HEK293 (cell line): ENCODE results near the gene BRMS1L.
A peak's percentile ranks its signal among the peaks of the same experiment; 100 is the strongest.

Experiments
- CTCF ChIA-PET: fragments of 350-600 bp; formaldehyde crosslinking; extraction: SDS; loops from one replicate; lab custom pipeline; 2021; ENCODE audit warnings: antibody characterized with exemption; lab: Yijun Ruan, JAX
- POLR2A ChIA-PET: fragments of 300-600 bp; formaldehyde crosslinking; extraction: SDS; loops from one replicate; lab custom pipeline; 2020; ENCODE audit warnings: antibody characterized with exemption, inconsistent platforms; lab: Yijun Ruan, JAX
- H3K27ac ChIP-seq: fragments of 200-500 bp; sonication (Bioruptor generic); 2 replicates; pipeline ENCODE4 v1.5.1; 2014; ENCODE audit warnings: low read depth, low read length, control low read depth, inconsistent platforms; ENCODE audit errors: extremely low read depth
- H3K36me3 ChIP-seq, 2 experiments: fragments of 200-500 bp in 1 of 2; sonication (Bioruptor generic) in 1 of 2; 1 replicate in 1 of 2; 2 replicates in 1 of 2; pipeline ENCODE4 v1.5.1; 2014 to 2017; ENCODE audit warnings: inconsistent platforms in 2 of 2, low read length in 2 of 2; ENCODE audit not compliant: control insufficient read depth in 2 of 2, insufficient read depth in 1 of 2
- H3K4me1 ChIP-seq: fragments of 200-500 bp; sonication (Bioruptor generic); 2 replicates; pipeline ENCODE4 v1.5.1; 2014; ENCODE audit warnings: mild to moderate bottlenecking, low read length, inconsistent platforms; ENCODE audit not compliant: control insufficient read depth, insufficient read depth
- H3K4me3 ChIP-seq: 2 replicates; pipeline ENCODE4 v1.5.1; 2011; ENCODE audit warnings: low read depth, mild to moderate bottlenecking, control low read depth, low read length, moderate library complexity
- H3K9me3 ChIP-seq: fragments of 200-500 bp; sonication (Bioruptor generic); 2 replicates; pipeline ENCODE4 v1.5.1; 2014; ENCODE audit warnings: low read depth, low read length, inconsistent platforms; ENCODE audit not compliant: control insufficient read depth, insufficient read depth
- ATF2 ChIP-seq: fragments of 450-650 bp; formaldehyde crosslinking; IDR thresholded peaks from 2 replicates; pipeline ENCODE4 v1.5.1; 2016; ENCODE audit warnings: missing biosample characterization, missing genetic modification characterization, low read depth
- BCL11B ChIP-seq: fragments of 450-650 bp; formaldehyde crosslinking; IDR thresholded peaks from 2 replicates; pipeline ENCODE4 v1.5.1; 2016; ENCODE audit warnings: low read depth, missing biosample characterization, missing genetic modification characterization
- HOXA7 ChIP-seq: sonication (generic); formaldehyde crosslinking; IDR thresholded peaks from 2 replicates; pipeline ENCODE4 v1.8.1; 2022; ENCODE audit warnings: missing genetic modification reagents, borderline replicate concordance
- HOXD13 ChIP-seq: sonication (generic); formaldehyde crosslinking; IDR thresholded peaks from 2 replicates; pipeline ENCODE4 v1.8.0; 2022; ENCODE audit warnings: missing genetic modification reagents, borderline replicate concordance
- KLF1 ChIP-seq: fragments of 450-650 bp; formaldehyde crosslinking; IDR thresholded peaks from 2 replicates; pipeline ENCODE4 v1.5.1; 2016; ENCODE audit warnings: missing biosample characterization, missing genetic modification characterization
- KLF16 ChIP-seq: fragments of 450-650 bp; formaldehyde crosslinking; IDR thresholded peaks from 2 replicates; pipeline ENCODE4 v1.5.1; 2017; ENCODE audit warnings: missing biosample characterization, missing genetic modification characterization
- PRDM1 ChIP-seq: fragments of 450-650 bp; formaldehyde crosslinking; IDR thresholded peaks from 2 replicates; pipeline ENCODE4; 2016; ENCODE audit warnings: missing biosample characterization, missing genetic modification characterization
- REST ChIP-seq: fragments of 450-650 bp; formaldehyde crosslinking; IDR thresholded peaks from 2 replicates; pipeline ENCODE4 v1.5.1; 2016; ENCODE audit warnings: missing biosample characterization, missing genetic modification characterization
- TSHZ1 ChIP-seq: fragments of 450-650 bp; formaldehyde crosslinking; IDR thresholded peaks from 2 replicates; pipeline ENCODE4 v1.5.1; 2016; ENCODE audit warnings: missing biosample characterization, missing genetic modification characterization, borderline replicate concordance
- YY2 ChIP-seq: fragments of 450-650 bp; formaldehyde crosslinking; IDR thresholded peaks from 2 replicates; pipeline ENCODE4 v1.5.1; 2016; ENCODE audit warnings: missing biosample characterization, missing genetic modification characterization
- ZBTB17 ChIP-seq: fragments of 450-650 bp; formaldehyde crosslinking; IDR thresholded peaks from 2 replicates; pipeline ENCODE4 v1.5.1; 2016; ENCODE audit warnings: missing biosample characterization, missing genetic modification characterization
- ZNF121 ChIP-seq: fragments of 450-650 bp; formaldehyde crosslinking; IDR thresholded peaks from 2 replicates; pipeline ENCODE4 v1.5.1; 2016; ENCODE audit warnings: missing biosample characterization, missing genetic modification characterization
- ZNF2 ChIP-seq: fragments of 450-650 bp; formaldehyde crosslinking; IDR thresholded peaks from 2 replicates; pipeline ENCODE4 v1.5.1; 2016; ENCODE audit warnings: missing biosample characterization, missing genetic modification characterization
- ZNF24 ChIP-seq: fragments of 450-650 bp; formaldehyde crosslinking; IDR thresholded peaks from 2 replicates; pipeline ENCODE4 v1.5.1; 2016; ENCODE audit warnings: missing biosample characterization, missing genetic modification characterization
- ZNF518A ChIP-seq: fragments of 450-650 bp; formaldehyde crosslinking; conservative IDR thresholded peaks from 2 replicates; pipeline ENCODE4 v1.5.1; 2016; ENCODE audit warnings: low read depth, missing biosample characterization, missing genetic modification characterization
- ZNF561 ChIP-seq: fragments of 450-650 bp; IDR thresholded peaks from 2 replicates; pipeline ENCODE4 v1.5.1; 2018; ENCODE audit warnings: missing biosample characterization, missing genetic modification characterization, borderline replicate concordance
- ZNF600 ChIP-seq: fragments of 450-650 bp; formaldehyde crosslinking; IDR thresholded peaks from 2 replicates; pipeline ENCODE4 v1.5.1; 2016; ENCODE audit warnings: missing biosample characterization, missing genetic modification characterization
- ZNF621 ChIP-seq: fragments of 450-650 bp; formaldehyde crosslinking; IDR thresholded peaks from 2 replicates; pipeline ENCODE4 v1.5.1; 2017; ENCODE audit warnings: missing biosample characterization, missing genetic modification characterization
- ZNF624 ChIP-seq: fragments of 450-650 bp; formaldehyde crosslinking; IDR thresholded peaks from 2 replicates; pipeline ENCODE4 v1.5.1; 2017; ENCODE audit warnings: missing biosample characterization, missing genetic modification characterization
- ZNF658 ChIP-seq: fragments of 450-650 bp; formaldehyde crosslinking; IDR thresholded peaks from 2 replicates; pipeline ENCODE4; 2016; ENCODE audit warnings: missing biosample characterization, missing genetic modification characterization
- ZNF677 ChIP-seq: fragments of 450-650 bp; IDR thresholded peaks from 2 replicates; pipeline ENCODE4 v1.5.0; 2018; ENCODE audit warnings: missing biosample characterization, mild to moderate bottlenecking, missing genetic modification characterization, moderate library complexity

The BRMS1L gene

GRCh38 chr14:35826218-35826951 lies at the start of gene BRMS1L:
Gene BRMS1L (plus strand): TSS chr14:35826338. CDS start chr14:35826517, 179 bp downstream.
- Histone ChIP-seq H3K36me3 (peaks cover 0 to 2% of the 10 kb centered on the region in 2 experiments; a peak in 2 of 3 replicates), H3K4me1 (peaks cover 2% of the 10 kb centered on the region; the same call in 1 of the 2 replicates), H3K9me3 (no peaks in the 10 kb centered on the region), H3K4me3 (peak within 1 kb of the TSS; percentile 92), H3K27ac (peak within 1 kb of the TSS; percentile 97)
- ChIA-PET CTCF (interaction anchor here (0.7 to 1.2 kb wide), 5 partner anchors 10 to 1106 kb away, joined by 3 to 5 read pairs (median 4); no protein-coding TSS in a partner anchor), POLR2A (interaction anchor here (0.5 to 2.0 kb wide), 30 partner anchors 8 to 844 kb away, joined by 3 to 25 read pairs (median 4); partner anchors contain the start of genes FAM177A1, NFKBIA, PPP2R3C and PSMA6)
- TF ChIP-seq ZNF621 (tag by site-specific recombination), result no peak
- no peak for TF ChIP-seq ZNF658 (tag by site-specific recombination)
- peak; percentile 93 for TF ChIP-seq ZNF561 (tag by site-specific recombination)
- TF ChIP-seq PRDM1 (tag by site-specific recombination), result no peak
- peak; percentile 87 for TF ChIP-seq ZNF600 (tag by site-specific recombination)
- peak; percentile 67; the same call in 1 of the 2 replicates for TF ChIP-seq TSHZ1
- TF ChIP-seq REST (tag by site-specific recombination), result peak; percentile 77
- TF ChIP-seq ZNF624, result 0 out of 2 replicates have a peak, but pooled peaks have one; percentile 42
- TF ChIP-seq HOXA7 (CRISPR knock-in tag), result no peak
- TF ChIP-seq KLF16 (tag by site-specific recombination), result peak; percentile 96
- no peak for TF ChIP-seq BCL11B
- 0 out of 2 replicates have a peak, but pooled peaks have one; percentile 36 for TF ChIP-seq ZNF518A (tag by site-specific recombination)
- peak; percentile 85 for TF ChIP-seq ZBTB17 (tag by site-specific recombination)
- peak; percentile 93 for TF ChIP-seq ZNF24 (tag by site-specific recombination)
- TF ChIP-seq ZNF121 (tag by site-specific recombination), result no peak
- TF ChIP-seq ATF2, result no peak
- TF ChIP-seq HOXD13 (CRISPR knock-in tag), result no peak
- no peak for TF ChIP-seq YY2 (tag by site-specific recombination)
- TF ChIP-seq KLF1 (tag by site-specific recombination), result peak; percentile 92
- peak; percentile 92 for TF ChIP-seq ZNF2 (tag by site-specific recombination)
- no peak for TF ChIP-seq ZNF677
